GM18508 (cell line): ENCODE results near the gene PDK4.

Experiments
- ATAC-seq: cut with Tn5 transposase; IDR thresholded peaks from one replicate; pipeline ENCODE4 v1.9.1; 2021; ENCODE audit warnings: moderate number of reproducible peaks; ENCODE audit not compliant: insufficient read depth, unreplicated experiment

The PDK4 gene

DNA sequence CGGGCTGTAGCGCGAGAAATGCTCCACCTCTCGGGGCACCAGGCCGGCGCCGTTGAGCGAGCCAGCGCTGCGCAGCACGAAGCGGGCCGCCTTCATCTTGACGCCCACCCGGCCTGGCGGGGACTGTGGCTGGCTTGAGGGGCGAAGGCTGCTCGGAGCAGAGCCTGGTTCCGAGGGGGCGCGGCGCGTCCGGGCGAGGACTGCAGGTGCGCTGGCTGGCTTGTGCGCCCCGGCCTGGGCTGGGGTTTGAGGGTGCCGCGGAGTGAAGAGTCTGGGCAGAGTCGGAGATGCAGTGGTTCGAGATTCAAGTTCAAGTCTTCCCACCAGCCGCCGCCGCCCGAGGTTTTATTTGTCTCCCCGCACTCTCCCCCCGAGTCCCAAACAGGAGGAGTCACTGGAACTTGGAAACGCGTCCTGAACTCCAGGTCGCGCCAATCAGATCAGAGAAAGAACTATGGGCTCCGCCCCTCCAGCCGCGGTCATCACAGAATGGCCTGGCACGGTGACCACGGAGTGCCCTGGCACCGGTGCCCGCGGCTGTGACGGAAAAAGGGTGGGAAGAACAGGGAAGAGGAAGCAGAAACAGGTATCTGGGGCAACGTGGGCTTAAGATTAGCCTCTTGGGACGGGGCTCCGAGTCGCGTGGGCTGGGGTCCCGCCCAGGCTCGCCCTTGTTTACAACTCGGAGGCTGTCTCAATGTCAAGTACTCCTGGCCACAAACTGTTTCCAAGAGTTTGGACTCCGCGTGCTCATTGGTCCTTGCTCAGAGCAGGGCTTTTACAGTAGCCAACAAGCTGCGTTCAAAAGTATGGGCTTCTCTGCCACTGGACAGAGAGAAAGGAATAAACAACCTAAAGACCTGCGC lies at the start of gene PDK4:
Gene PDK4, minus strand, starts transcription at position 319 of the 866 bp plus-strand sequence. Its CDS starts 223 bp downstream, at position 96.
- ATAC-seq = no peak

DNA sequence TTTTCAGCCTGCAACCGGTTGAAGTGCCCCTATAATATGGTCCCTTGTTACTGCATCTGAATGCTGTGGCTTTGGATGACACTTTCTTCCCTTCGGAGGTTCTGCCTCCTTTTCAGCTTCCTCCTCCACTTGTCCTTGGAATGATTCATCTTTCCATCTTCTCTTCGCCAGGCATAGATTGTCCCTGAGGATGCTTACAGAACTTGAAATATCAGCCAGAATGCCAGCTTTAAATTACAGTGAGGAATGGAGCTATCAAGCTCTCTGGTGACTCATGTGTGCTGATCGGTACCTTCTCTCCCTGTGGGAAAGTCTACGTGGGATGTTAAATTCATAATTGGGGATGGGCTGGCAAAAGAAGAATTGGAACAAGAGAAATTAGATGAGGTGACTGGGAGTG lies 45.9 kb upstream of the PDK4 start:
- ATAC-seq = no peak

DNA sequence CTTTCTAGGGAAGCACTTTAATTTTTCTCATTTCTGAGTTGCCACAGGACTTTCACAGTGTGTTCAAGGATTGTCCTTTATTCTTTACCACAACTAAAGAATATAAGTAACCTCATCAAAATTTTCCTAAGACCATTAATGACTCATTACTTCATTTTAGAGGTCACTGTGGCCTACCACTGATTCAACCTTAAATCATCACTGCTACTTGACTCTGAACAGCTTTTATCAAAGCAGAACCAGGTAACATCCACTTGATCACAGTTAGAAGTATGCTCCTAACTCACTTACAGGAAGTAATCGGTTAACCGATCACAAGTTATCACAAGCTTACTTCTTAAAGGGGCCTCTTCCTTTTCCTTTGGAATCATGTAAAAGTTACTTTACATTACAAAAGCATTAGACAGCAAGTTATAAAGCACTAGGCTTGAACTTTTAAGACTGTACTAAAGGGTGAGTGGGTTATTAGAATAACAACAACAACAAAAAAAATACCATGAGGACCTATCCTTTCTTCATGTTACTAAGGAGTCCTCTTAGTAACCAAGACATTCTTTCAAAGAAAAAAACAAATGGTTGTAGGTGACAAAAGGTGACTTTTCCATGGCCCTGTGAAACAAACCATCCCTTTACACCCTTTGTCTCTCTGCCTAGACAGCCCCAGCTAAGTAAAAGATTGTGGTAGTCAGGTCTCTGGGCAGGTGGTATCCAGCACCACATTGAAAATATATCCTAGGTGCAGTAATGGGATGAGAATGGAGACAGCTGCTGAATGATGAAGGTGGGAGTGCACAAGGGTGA lies 40.0 kb upstream of the PDK4 start:
- ATAC-seq = no peak

DNA sequence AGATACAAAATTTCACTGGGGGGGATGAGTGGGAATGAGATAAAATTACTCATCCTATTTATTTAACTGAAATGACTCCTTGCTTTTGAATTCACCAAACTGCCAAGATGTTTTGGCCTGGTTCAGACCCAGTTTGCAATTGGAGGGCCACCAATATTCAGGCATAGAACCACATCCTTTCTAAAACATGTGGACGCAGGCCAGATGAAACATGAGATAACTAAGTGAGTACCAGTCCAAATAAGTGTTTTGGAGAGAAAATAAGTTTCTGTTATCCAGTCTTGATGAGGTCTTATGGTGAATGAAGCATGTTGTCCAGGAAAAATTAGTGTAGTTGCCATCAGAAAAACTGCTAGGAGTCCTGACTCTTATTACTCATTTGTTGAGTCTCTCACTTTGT lies 36.3 kb upstream of the PDK4 start:
- ATAC-seq = no peak

DNA sequence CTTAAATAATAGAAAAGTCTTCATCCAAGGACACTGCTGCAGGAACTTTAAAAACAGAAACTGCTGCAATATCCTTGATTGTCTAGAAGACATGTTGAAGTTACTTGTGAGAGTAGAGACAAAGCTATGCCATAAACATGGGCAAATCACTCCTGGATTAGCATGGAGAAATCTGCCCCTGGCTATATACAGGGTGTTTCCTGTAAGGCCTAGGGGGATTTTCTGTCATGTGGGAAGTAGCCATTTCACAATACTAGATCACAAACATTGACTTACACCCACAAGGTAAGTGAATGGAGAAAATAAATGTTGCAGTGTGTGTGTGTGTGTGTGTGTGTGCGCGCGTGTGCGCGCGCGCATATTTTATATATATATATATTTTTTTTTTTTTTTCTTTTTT lies 35.2 kb upstream of the PDK4 start:
- ATAC-seq = no peak

DNA sequence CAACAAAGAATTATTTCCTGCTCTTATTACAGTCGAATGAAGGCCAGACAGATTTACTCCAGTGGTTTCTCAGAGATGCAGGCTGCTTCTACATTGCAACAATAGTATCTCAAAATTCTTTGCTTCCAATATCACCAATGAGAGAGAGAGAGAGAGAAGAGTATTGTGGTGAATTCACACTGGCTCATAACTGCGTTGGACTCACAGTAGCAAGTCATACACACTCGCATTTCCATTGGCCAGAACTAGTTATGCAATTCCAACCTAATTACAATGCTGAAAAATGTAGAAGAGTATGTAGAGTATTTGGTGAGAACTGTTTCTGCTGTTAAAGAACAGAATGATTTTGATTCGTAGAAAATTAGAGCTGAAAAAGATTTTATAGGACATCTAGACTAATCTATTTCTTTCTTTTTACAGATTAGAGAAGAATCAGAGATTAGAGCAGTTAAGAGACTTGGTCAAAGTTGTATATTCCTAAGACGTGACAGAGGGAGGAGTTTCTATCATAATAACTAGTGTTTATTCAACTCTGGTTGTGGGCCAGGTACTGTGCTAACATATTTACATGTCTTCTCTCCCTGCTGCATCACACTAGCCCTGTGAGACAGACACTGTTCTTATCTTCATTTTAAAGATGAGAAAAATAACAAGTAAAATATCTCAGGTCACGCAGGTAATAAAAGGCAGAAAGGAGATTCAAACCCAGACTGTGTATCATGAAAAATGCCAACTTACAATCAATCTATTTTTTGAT lies 34.6 kb upstream of the PDK4 start:
- no peak for ATAC-seq

DNA sequence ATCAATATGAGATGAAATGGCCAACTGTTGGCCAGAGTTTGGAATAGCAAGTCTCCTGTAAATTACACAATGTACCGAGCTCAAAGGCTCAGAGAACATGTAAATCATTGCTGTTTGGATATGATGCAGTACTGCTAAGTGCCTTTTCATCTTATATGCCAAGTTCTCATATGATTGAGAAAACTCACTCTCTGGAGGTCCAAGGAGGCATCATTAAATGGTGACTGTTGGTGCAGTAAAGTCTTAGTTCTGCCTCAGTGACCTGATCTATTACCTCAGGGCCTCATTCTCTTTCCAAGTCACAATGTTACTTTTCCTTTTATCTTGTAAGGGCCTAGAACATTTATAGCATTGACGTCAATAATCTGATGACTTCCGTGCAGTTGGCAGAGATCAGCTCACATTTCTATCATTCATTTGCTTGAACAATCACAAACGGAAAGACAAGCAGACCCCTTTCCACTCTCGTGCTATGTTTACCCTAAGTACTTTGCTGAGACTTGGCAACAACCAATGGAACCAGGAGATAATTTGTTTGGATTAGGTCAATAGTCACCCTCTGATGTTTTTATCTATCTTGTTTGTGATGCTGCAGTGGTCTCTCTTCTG lies 32.6 kb upstream of the PDK4 start:
- no peak for ATAC-seq

DNA sequence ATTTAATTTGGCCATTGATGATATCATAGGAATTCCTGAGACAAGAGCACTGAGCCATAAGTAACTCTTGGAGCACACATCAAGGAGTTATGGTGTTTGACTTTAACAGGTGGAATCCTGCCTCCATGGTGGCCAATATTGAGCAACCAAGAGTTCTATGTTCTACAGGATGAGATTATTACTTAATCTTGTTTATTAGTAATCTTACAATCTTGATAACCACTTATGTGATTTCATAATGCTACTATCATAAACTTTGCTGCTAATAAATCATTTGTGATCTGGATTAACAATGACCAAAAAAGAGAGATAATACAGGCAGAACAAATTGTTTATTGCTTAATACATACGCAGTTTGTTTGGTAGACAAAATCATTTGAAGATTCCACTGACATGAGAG lies 27.5 kb upstream of the PDK4 start:
- no peak for ATAC-seq

DNA sequence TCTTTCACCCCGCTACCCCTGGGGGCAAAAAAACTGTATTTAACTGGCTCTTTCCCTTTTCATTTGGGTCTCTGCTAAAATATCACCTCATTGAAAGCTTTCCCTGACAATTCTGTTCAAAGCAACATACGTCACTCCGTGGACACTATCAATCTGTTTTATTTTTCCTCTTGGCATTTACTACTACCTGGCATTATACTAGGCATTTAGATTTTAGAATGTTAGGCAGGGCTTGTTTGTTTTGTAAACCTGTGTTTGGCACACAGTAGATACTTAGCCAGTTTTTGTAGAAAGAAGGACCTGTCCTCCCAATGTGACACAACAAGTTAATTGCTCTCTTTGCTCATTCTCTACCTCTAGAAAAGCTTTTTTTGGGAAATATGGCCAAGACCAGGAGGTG lies 26.5 kb upstream of the PDK4 start:
- no peak for ATAC-seq

DNA sequence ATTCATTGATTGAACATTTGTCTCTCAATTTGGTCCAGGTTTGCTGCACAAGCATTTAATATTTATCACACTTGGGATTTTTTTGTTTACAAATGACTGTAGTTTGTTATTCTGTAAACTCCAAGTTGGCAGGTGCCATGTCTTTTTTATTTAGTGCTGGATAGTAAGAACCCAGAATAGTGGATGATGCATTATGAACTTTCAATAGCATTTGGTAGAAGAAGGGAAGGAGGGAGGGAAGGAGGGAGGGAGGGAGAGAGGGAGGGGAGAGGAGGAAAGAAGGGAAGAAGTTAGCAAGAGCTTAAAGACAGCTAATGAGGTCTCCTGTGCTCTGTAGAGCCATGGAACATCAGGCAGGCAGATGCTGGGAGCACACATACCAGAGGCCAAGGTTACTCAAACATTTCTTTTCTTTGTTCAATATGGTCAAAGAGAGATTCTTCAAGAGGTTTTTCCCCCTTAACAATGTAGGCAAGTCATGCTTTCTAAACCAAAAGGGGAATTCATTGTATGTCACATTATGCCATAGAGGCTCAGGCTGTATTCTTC lies 25.8 kb upstream of the PDK4 start:
- no peak for ATAC-seq

DNA sequence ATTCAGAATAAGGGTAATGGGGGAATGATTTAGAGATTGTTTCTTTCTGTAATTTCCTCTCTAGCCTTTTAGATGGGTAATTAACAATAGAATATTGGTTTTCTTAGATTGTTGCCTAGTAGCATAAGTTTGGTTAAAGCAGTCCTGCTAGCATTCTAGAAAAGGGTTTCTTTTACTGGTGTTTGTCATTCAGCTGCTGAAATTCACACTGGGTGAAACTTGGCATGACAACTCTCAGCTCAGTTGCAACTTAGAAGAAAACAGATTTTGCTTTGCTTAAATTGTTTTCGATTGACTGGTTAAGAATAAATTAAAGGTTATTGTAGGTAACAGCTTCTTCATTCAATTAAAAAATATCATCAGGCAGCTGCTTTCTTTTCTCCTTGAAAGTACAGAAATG lies 25.1 kb upstream of the PDK4 start:
- no peak for ATAC-seq

DNA sequence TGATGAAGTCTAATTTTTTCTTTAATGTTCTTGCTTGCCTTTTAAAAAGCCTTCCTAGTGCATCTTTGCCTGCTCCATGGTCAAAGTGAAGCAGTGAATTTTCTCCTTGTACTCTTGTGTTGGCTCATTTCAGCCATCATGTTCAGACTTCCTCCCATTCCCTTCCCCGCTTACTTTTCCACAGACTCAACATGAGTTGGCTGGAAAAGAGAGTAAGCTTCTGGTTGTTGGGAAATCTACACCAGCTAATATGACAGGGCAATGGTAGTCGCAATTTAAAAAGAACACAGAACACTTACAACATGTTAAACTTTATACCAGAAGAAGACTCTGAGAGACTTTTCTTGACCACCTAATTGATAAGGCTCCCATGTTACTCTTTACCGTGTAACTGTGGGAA lies 24.3 kb upstream of the PDK4 start:
- ATAC-seq = no peak

DNA sequence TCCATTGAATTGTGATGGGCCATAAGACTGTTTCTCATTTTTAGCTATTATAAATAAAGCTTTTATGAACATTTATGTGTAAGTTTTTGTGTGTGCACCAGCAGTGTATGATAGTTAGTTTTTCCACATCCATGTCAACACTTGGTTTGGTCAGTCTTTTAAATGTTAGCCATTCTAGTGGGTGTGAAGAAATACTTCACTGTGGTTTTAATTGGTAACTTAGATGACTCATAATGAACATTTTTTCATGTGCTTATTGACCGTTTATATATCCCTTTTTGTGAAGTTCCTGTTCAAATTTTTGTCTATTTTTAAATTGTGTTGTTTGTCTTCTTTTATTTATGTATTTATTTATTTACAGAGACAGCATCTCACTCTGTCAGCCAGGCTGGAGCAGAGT lies 23.6 kb upstream of the PDK4 start:
- no peak for ATAC-seq

DNA sequence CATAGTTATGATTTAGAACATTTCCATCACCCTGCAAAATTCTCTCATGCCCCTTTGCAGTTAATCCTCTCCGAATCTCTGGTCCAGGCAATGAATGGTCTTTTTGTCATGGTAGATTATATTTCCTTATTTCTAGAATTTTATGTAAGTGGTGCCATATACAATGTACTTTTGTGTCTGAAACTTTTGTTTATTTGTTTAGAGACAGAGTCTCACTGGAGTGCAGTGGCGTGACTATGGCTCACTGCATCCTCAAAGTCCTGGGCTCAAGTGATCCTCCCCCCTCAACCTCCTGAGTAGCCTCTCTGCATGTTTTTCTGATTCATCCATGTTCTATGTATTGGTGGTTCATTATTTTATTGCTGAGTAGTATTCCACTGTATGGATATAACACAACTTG lies 23.2 kb upstream of the PDK4 start:
- no peak for ATAC-seq

DNA sequence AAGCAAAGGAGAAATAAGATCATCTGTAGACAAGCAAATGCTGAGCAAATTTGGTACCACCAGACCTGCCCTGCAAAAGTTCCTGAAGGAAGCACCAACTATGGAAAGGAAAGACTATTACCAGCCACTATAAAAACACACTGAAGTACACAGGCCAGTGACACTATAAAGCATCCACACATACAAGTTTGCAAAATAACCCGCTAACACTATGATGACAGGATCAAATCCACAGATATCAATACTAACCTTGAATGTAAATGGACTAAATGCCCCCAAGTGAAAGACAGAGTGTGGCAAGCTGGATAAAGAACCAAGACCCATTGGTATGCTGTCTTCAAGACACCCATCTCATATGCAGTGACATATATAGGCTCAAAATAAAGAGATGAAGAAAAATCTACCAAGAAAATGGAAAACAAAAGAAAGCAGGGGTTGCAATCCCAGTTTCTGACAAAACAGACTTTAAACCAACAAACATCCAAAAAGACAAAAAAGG lies 18.2 kb upstream of the PDK4 start:
- no peak for ATAC-seq

DNA sequence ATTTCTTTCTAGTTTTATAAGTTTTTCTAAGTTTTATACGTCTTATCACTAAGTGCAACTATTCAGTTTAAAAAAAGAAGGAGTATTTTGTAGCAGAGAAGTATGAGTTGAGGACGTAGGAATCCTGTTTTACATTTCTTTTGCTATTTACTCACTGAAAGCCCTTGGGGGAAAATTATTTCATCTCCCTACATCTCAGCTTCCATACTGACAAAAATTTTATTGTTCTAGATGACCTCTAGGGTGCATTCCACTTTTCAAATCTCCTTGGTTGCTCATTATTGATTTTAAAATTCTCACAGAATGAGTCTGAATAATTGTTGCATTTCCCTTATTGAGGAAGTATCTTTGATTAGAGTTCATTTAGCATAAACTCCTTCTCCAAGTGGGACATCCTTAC lies 14.9 kb upstream of the PDK4 start:
- ATAC-seq = no peak

DNA sequence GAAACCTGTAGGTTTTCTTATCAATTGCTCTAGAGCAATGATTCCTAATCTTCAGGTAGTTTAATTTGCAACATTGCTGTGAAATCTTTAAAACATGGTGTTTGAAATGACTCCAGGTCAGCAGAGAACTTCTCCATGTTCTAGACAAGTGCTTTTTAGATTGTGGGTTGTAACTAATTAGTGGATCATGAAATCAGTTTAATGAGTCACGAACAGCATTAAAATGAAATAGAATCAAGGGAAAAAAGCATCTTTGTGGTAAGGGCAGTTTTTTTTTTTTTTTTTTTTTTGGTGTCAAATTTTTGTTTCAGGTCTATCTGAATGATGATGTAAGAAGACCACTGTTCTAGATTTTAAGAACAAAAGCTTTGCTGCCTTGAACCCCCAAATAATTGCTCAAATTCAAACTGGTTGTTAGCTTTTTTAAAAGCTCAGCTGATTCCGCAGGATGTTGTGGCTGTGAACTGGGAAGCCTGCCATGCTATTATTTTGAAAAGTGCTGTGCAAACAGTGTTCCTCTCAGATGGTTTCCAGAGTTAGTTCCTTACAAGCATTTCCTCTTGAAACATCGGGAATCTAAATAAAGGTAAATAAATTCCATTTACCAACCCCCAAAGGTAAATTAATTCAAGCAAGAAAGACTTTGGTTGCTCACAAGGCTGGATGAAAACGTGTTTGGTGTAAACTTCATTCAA lies 13.1 kb upstream of the PDK4 start:
- no peak for ATAC-seq

DNA sequence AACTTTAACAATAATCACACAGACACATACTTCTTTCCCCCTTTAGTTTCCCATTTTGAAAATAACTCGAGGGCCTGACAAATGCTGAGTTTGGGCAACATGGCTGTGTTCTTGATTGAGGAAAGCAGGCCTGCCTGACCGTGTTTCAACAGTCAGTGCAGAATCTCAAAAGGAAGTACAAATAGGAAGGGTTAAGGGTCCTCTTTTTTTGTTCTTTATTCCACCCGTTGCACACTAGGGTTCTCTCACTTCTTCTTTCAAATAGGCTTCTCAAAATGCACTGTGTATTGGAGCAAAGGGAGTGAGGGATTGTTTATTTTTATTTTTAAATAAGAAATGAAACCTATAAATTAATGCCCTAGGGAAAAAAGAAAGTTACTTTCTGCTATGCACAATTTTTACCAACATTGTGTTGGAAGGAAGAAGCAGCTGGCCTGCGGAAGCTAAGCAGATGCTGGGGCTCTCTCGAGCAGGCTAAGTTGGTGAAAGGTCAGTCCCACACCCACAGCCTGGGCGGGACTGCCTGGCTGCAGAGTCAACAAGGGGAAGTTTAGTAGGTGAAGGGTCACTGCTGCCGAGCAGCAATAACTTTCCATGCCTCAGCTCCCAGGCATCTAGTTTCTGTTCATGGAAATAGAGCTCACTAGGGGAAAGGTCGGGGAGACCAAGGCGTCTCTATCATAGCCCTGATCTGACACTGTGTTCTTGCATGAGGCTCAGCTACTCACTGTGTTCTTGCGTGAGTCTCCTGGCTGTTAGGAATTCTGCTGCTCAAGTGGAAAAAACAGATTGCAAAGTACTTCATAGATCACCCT lies 12.2 kb upstream of the PDK4 start:
- peak; percentile 98 for ATAC-seq

DNA sequence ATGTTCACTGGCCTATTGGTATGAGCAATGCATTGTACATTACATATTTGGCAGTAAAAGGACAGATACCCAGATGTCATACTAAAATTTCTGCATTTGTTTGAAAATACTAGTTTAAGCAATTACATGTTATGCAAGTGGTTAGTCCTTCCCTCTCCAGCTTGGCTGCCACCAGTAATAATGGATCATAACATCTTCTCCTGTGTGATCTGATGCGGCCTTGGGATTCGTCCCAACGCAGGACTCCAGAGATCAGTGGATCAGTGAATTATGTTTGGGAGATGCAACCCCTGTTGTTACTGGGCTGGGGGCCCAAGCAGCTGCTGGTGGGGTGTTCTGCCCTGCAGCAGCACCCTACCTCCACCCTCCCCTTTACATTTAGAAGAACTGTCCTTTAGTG lies 11.2 kb upstream of the PDK4 start:
- no peak for ATAC-seq
